GM21367 (cell line): ENCODE data around the gene EYS.
"Not testable (repeated sequence)": the region's sequence is repeated elsewhere in the genome, so short reads cannot be mapped to it uniquely, and the experiment has no call there.

ENCODE experiments used
- ATAC-seq: cut with Tn5 transposase; IDR thresholded peaks from one replicate; pipeline ENCODE4 v1.9.1; 2021; ENCODE audit not compliant: unreplicated experiment

The EYS gene

DNA sequence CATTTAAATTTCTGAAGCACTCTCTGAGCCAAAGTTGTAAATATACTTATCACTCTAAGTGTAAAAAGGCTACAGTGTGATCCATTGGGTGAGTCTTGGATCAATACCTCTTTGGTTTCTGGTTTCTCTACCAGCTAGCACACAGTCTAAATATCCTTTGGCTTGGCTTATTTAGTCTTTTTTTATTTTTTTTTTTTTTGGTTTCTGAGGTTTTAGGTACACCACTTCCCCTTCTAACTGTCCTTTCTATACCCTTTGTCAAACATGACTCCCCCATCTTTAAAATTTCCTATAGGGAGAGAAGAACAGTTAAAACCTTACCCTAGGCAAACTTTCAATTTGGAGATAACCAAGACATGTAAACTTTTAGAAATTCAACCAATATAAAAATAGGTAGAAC, 1692.4 kb downstream of the EYS start:
- no peak for ATAC-seq

DNA sequence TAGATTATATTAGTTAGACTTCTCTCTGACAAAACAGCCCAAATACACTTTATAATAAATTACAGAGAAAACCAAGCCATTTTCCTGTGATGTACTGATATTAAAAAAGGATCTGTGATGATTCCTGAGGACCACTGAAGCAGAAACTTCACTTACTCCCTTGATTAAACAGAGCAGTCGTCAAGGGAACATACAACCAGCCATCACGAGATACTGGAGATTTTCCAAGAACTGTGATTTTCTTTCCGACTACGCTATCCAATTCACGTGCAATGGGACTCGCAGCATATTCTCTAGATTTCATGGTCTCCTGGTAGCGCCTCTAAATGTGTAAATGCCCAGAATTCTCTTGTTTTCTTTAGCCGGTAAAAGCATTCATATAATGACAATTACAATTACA, 1694.0 kb downstream of the EYS start:
- ATAC-seq: no peak

- ATAC-seq: no peak
Measured at GRCh38 chr6:64012351-64013001, 1694.5 kb downstream of the EYS start.

DNA sequence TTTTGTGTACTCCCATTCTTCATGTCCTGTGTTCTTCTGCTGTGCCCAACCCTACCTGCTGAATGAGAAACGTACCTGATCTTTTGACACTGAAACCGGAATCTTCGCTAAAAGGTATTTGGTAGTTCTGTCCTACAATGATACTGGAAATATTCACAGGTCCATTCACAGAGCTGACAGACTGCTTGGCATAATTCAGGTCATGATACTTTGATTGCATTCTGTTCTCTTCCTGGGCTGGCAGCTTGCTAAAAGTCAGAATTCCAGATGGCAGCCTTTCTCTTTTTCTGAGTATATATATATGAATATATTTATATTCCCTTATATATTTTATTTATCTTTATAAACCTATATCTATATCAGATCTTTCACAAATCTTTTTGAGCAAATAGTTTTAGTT, 1696.4 kb downstream of the EYS start:
- no peak for ATAC-seq

- ATAC-seq: no peak
Measured at GRCh38 chr6:64010010-64010409, 1697.0 kb downstream of the EYS start.

GRCh38 chr6:64006246-64006645, 1700.8 kb downstream of the EYS start:
- no peak for ATAC-seq

- no peak for ATAC-seq
Measured at GRCh38 chr6:64000818-64001491, 1706.1 kb downstream of the EYS start.

GRCh38 chr6:63999613-64000012, 1707.4 kb downstream of the EYS start:
- no peak for ATAC-seq

DNA sequence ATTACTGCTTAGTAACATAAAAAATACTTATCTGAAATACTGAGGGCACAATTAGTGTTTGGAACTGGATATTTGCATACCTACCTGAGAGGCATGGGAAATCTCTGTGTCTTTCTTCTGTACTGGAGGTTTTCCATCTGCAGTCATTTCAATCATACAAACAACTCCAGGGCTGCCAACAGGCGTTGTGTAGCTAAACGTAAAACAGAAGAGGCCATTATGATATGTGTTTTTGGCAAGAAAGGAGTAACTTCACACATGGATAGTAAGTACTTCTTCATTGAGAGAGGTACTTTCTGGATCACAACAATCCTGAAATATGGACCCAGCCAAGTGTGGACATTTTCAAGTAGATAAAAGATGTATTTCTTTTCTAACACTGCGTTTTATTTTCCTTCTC, 1708.0 kb downstream of the EYS start:
- ATAC-seq: no peak

DNA sequence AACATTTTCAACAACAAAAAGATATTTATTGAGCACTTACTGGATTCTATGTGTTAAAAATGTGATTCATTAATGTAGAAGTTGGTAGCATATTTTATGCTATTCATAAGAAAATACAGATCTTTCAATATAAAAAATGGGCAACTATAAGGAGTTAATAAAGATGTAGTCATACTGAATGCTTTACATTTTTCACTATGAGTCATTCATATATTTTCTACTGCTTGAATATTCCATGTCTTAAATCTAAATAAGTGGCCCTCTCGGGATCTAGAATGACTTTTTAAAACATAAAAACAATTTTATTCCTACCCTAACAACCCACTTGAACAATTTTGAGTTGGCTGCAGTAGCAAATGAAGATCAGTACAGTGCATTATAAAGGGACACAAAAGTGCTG, 1709.3 kb downstream of the EYS start:
- no peak for ATAC-seq

GRCh38 chr6:63997221-63997620, 1709.8 kb downstream of the EYS start:
- no peak for ATAC-seq

GRCh38 chr6:63985223-63985622, 1721.8 kb downstream of the EYS start:
- no peak for ATAC-seq

- no peak for ATAC-seq
Measured at GRCh38 chr6:63975699-63976098, 1731.3 kb downstream of the EYS start.

- ATAC-seq: no peak
Measured at GRCh38 chr6:63968650-63969049, 1738.4 kb downstream of the EYS start.

DNA sequence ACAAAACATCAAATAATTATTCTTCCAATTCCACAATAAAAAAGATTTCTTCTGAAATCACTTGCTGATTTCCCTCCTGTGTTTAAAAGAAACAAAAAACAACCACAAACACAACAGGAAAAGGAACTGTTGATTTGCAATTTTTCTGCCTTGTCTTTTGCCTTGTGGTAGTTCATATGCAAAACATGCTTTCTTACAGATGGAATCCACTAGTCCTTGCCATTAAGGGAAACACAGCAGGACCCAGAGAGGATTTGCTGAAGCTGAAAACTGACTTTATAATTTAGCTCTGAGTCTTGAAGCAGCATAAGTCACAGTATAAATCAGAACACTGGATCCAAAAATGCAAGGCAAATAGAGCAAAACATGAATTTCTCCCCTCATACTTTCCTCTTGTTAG, 1742.7 kb downstream of the EYS start:
- ATAC-seq: no peak

DNA sequence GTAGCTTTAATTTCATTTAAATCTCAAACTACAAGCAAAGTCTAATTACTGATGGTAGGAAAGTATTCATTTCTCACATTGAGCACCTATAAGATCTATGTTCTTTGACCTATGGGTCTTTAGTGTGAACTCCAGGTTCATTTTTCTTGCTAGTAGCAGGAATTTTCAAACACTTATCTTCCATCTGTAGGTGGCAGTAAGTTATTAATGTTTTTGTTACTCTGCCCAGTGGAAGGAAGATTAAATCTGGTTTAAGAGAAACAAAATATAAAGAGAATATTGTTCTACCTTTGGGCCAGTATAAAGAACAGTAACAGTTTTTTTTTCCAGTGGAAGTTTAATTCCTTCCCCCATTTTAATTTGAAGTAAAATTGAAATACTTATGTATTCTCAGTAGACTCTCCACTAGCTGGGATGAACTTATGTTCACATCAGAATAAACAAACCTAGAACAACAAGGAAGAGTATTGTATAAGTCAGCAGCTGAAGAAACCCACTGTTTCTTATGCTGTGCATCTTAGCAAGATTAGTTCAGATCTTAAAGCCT, 1743.2 kb downstream of the EYS start:
- ATAC-seq: no peak

GRCh38 chr6:63953336-63954021, 1753.5 kb downstream of the EYS start:
- ATAC-seq: not testable (repeated sequence)

GRCh38 chr6:63947792-63948529, 1759.1 kb downstream of the EYS start:
- ATAC-seq: no peak

- ATAC-seq: no peak
Measured at GRCh38 chr6:63945987-63946386, 1761.0 kb downstream of the EYS start.

- no peak for ATAC-seq
Measured at GRCh38 chr6:63943826-63944225, 1763.2 kb downstream of the EYS start.

DNA sequence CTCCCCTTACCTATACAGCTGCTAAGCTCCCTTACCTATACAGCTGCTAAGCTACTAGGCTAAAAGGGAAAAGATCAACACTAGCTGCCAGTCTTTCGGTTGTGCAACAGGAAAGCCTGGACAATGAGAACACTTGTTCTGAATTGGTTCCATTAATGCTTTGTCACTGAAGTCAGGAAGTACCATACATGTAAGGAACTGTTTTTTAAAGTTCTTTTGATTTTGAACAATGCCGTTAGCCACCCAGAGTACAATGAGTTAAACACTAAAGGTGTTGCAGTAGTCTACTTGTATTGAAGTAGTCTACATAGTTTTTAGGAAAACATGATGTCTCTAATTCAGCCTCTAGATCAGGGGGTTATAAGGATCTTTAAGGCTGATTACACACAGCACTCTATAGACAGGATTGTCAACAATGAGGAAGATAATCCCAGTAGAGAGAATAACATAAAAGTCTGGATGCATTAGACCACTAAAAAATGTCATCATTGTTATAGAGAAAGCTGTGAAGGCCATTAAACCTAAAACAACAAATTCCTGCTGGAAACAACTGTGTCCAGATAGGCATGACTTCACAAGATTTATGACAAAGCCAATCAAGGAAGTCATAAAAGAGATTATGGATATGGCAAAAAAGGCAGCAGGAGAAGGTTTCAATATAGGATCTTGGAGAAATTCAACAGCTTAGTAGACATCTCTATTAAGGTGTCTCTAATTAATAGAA, 1765.1 kb downstream of the EYS start:
- no peak for ATAC-seq
